WERI-Rb-1 (cell line): Measurements from ENCODE around the gene KANSL1.

ENCODE experiments used
- DNase-seq: peaks from one replicate; pipeline ENCODE4 v3.0.0-alpha.2; 2020
- H3K27ac ChIP-seq: fragments of 250-450 bp; sonication (Bioruptor Pico); 2 replicates; pipeline ENCODE4 v1.5.1; 2020; ENCODE audit warnings: mild to moderate bottlenecking, moderate library complexity
- H3K27me3 ChIP-seq: fragments of 250-450 bp; sonication (Bioruptor Pico); 2 replicates; pipeline ENCODE4 v1.5.1; 2021; ENCODE audit warnings: mild to moderate bottlenecking, low read depth, moderate library complexity; ENCODE audit not compliant: insufficient read depth, severe bottlenecking
- H3K36me3 ChIP-seq: fragments of 250-450 bp; sonication (Bioruptor Pico); 2 replicates; pipeline ENCODE4 v1.5.1; 2020; ENCODE audit warnings: mild to moderate bottlenecking, moderate library complexity
- H3K4me3 ChIP-seq: 2 replicates; pipeline ENCODE4 v1.5.1; 2011; ENCODE audit warnings: low read depth, mild to moderate bottlenecking, control low read depth, low read length
- H3K9me3 ChIP-seq: fragments of 250-450 bp; sonication (Bioruptor Pico); 2 replicates; pipeline ENCODE4 v1.5.1; 2021; ENCODE audit warnings: mild to moderate bottlenecking, moderate library complexity; ENCODE audit not compliant: severe bottlenecking
- TF ChIP-seq, protein P1 (sequence below): IDR thresholded peaks from 2 replicates; pipeline ENCODE4 v1.5.1; 2011; ENCODE audit warnings: low read depth, mild to moderate bottlenecking, control low read depth, inconsistent platforms, low read length

Gene KANSL1

DNA sequence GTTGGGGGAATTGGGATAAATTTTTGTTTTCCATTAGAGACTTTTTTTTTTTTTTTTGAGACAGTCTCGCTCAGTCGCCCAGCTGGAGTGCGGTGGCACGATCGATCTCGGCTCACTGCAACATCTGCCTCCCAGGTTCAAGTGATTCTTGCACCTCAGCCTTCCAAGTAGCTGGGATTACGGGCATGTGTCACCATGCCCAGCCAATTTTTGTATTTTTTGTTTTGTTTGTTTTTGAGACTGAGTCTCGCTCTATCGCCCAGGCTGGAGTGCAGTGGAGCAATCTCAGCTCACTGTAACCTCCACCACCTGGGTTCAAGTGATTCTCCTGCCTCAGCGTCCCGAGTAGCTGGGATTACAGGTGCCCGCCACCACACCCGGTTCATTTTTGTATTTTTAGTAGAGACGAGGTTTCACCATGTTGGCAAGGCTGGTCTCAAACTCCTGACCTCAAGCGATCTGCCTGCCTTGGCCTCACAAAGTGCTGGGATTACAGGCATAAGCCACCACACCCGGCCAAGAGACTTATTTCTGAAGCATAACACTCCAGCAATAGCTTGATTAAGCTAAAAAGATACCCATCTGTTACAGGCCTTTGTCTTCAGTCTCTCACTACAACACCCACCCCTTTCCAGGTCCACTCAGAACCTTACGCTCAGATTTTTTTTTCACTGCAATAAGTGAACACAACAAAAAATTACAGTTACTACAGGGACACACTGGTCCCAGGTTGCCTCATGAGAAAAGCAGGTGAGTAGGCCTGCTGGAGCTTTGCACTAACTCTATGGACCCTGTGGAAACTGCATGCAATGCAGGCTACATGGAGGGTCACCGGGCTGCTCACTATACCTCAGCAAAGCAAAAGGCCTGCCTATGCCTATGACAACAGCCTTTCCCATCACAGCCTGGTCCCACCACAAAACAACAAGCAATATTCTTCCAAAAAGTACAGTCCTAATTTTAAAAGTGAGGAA, 34.6 kb downstream of the KANSL1 start:
- TF ChIP-seq, protein P1, sequence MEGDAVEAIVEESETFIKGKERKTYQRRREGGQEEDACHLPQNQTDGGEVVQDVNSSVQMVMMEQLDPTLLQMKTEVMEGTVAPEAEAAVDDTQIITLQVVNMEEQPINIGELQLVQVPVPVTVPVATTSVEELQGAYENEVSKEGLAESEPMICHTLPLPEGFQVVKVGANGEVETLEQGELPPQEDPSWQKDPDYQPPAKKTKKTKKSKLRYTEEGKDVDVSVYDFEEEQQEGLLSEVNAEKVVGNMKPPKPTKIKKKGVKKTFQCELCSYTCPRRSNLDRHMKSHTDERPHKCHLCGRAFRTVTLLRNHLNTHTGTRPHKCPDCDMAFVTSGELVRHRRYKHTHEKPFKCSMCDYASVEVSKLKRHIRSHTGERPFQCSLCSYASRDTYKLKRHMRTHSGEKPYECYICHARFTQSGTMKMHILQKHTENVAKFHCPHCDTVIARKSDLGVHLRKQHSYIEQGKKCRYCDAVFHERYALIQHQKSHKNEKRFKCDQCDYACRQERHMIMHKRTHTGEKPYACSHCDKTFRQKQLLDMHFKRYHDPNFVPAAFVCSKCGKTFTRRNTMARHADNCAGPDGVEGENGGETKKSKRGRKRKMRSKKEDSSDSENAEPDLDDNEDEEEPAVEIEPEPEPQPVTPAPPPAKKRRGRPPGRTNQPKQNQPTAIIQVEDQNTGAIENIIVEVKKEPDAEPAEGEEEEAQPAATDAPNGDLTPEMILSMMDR, result no peak
- Histone ChIP-seq H3K27ac (peak overlapping the region; percentile 86), H3K4me3 (peak overlapping the region; percentile 11; the same call in 1 of the 2 replicates), H3K9me3 (no peaks in the 10 kb centered on the region), H3K36me3 (peaks cover 10% of the 10 kb centered on the region), H3K27me3 (no peaks in the 10 kb centered on the region)
- DNase-seq, result peak; percentile 87

DNA sequence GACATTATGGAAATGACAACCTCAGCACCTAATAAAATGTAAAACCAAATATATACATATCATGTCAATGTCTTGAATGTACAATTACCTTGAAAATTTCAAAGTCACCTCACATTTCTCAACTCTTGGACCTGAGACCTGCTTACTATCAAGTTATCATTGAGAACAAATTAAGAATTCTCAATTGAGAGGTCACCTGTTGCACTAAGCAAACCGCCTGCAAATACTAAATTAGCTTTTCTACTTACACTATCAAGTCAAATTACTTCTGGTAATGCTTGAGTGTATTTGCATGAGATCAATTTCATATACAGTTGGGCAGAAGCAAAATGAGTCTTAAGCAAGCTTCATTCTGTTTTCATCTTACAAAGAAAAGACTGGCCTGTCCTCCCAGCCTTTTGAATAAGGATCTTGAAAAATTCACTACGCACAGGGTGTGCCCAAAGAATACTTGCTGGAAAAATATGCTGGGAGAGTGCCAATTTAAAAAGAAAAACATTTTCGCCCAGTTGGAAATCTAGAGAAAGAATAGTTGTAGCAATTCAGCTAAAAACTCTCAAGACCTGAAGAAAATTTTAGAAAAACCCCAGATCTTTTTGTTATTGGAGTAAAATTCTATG, 35.7 kb downstream of the KANSL1 start:
- TF ChIP-seq, protein P1, result no peak
- no peak for DNase-seq
- Histone ChIP-seq H3K27ac (peak overlapping the region; percentile 86), H3K4me3 (no peak overlapping the region), H3K9me3 (no peaks in the 10 kb centered on the region), H3K36me3 (peaks cover 13% of the 10 kb centered on the region), H3K27me3 (no peaks in the 10 kb centered on the region)

DNA sequence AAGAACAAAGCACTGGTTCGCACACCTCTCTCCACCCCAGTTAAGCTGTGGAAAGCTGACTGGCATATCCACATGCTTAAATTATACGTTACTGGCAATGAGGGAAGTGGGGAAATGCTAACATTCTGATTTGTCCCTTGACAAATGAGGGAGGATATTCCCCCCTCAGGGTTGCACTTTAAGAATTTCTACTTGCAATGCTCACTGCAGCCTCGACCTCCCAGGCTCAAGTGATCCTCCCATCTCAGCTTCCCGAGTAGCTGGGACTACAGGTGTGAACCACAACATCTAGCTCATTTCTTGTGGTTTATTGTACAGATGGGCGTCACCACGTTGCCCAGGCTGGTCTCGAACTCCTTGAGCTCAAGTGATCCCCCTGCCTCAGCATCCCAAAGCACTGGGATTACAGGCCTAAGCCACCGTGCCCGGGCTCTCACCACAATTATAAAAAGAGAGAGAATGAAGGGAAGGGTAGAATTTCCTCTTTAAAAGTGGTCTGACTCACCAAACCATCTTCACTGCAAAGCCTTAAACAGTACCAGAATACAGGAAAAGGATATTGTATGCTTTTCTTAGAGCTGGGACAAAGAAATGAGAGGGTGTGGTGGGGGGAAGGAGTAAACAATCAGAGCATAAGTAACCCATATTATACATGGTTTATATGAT, 38.9 kb downstream of the KANSL1 start:
- H3K27ac ChIP-seq, result no peak overlapping the region
- no peak overlapping the region for H3K4me3 ChIP-seq
- H3K27me3 ChIP-seq, result no peaks in the 10 kb centered on the region
- H3K36me3 ChIP-seq, result peaks cover 19% of the 10 kb centered on the region
- TF ChIP-seq, protein P1, result no peak
- no peak for DNase-seq
- no peaks in the 10 kb centered on the region for H3K9me3 ChIP-seq

DNA sequence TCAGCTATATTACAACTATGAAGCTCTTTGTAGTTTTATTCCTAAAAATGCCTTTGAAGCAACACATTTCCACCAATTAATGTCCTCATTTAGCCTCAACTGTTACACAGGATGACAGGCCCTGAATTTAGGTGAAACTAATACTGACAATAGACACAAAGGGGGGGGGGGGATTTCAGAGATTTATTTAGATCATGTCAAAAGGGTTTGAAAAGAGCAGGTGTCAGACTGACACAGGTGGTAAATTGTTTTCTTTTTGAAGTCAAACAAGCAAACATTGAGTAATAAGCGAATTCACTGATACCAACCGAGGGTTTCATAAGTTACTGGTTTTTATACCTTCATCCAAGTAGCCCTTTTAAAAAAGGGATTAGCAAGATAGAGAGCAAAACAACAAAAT, 40.8 kb downstream of the KANSL1 start:
- no peak for DNase-seq
- no peak overlapping the region for H3K27ac ChIP-seq
- TF ChIP-seq, protein P1, result no peak
- no peaks in the 10 kb centered on the region for H3K27me3 ChIP-seq
- H3K9me3 ChIP-seq, result no peaks in the 10 kb centered on the region
- H3K36me3 ChIP-seq, result peaks cover 28% of the 10 kb centered on the region
- H3K4me3 ChIP-seq, result no peak overlapping the region

DNA sequence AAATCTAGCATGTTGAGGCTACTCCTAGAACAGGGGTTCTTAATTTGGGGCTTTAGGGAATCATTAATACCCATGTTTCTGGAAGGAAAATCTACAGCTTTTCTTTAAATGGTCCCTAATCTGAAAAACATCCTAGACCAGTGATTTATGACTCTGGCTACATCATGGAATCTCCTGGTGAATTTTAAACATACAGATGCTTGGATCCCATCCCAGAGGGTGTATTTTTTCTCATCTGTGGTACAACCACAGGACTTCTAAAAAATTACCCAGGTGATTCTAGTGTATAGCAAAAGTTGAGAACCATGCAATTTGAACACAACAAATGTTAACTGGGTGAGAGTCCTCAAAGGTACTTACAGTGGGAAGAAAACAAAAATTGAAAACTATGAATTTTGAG, 41.5 kb downstream of the KANSL1 start:
- no peaks in the 10 kb centered on the region for H3K9me3 ChIP-seq
- no peak overlapping the region for H3K4me3 ChIP-seq
- H3K27me3 ChIP-seq, result no peaks in the 10 kb centered on the region
- no peak for DNase-seq
- TF ChIP-seq, protein P1, result no peak
- peaks cover 30% of the 10 kb centered on the region for H3K36me3 ChIP-seq
- no peak overlapping the region for H3K27ac ChIP-seq
